GM18868 (cell line): Measurements from ENCODE around the gene GDF11.

Source experiments
- ATAC-seq: cut with Tn5 transposase; IDR thresholded peaks from one replicate; pipeline ENCODE4 v1.9.1; 2021; ENCODE audit warnings: mild to moderate bottlenecking, moderate library complexity; ENCODE audit not compliant: unreplicated experiment

Gene GDF11

GRCh38 chr12:55742719-55743405 lies at the start of gene GDF11:
TSS of gene GDF11 (plus strand) at chr12:55743122. CDS start at chr12:55743317, 195 bp downstream.
- peak; percentile 36 for ATAC-seq

- no peak for ATAC-seq
Observed at GRCh38 chr12:55693323-55694187, 49.4 kb upstream of the GDF11 start.

DNA sequence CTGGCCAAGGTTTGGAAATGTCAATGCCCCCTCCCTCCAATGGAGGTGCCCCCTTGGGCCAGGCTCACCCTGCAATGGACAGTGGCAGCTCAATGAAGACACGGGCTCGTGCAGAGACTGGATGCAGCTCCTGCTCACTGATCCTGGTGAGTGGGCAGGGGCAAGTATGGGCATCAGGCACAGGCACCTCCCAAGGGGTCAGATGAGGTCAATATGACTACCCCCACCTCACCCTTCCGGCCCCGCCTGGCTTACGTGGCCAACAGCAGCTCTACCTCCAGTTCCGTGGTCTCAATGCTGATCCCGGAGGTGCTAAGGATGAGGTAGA lies 48.8 kb upstream of the GDF11 start:
- no peak for ATAC-seq

DNA sequence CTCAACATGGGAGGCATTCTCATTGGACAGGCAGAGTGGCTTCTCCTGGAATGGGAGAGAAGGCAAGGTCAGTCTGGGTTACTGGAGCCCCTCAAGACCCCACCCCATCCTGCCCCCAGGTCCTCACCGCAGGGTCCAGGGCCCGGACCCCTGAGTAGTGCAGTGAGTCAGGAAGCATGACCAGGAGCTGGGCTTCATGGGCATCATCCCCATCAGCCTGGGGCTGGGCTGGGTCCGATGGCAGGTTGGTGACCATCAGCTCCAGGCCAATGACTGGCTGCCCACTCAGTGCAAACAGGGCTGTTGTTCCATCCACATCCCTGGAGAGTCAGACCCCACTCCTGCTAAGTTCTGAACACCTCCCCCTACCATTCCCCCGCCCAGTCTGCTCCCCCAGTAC lies 48.3 kb upstream of the GDF11 start:
- ATAC-seq, result no peak

GRCh38 chr12:55695349-55695748 lies 47.6 kb upstream of the GDF11 start:
- ATAC-seq, result no peak

DNA sequence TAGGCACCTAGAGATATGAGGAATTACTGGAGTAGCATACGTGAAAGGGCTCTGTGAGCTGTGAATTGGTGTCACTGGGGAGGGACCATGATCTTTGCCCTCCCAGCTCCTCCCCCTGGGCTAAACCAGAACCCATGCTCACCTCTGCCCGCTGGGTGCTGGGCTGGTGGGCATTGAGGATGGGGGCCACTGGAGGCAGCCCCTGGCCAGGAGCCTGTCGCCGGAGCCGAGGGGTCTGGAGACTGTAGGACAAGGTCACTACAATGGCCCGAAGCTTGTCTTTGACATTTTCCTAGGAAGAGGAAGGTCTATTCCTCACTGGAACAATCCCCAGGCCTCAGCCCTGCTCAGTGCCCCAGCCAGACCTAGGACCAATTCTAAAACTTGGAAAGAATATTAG lies 46.8 kb upstream of the GDF11 start:
- no peak for ATAC-seq

DNA sequence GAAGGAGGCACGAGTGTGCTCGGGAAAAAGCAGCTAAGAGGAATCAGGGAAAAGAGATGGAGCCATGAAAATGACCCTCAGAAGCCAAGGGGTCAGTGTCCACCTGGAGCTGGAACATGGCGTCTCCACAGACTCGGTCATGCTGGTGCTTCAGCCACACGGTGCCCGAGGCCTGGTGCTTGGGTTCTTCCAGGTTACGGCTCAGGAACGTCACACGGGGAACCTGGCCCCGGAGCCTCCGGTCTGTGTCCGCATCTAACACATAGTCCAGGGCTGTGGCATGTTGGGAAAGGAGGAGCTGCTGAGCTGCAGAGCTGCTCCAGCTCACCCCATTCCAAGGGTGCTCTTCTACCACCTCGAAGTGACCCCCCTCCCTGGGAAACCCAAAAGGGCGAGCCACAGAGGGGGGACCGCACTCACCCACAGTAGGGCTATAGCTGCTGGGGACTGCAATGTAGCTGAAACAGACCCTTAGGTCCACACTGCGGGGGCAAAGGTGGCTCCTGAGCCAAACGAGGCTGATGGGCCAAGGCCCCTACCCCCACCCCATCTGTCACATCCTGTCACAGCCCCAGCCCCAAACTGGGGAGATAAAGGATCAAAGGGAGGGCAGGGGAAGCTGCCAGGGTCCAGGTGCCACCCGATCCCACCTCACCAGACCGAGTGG lies 46.0 kb upstream of the GDF11 start:
- no peak for ATAC-seq

- no peak for ATAC-seq
Observed at GRCh38 chr12:55697686-55698085, 45.2 kb upstream of the GDF11 start.

GRCh38 chr12:55698241-55698955 lies 44.5 kb upstream of the GDF11 start:
- ATAC-seq, result no peak

DNA sequence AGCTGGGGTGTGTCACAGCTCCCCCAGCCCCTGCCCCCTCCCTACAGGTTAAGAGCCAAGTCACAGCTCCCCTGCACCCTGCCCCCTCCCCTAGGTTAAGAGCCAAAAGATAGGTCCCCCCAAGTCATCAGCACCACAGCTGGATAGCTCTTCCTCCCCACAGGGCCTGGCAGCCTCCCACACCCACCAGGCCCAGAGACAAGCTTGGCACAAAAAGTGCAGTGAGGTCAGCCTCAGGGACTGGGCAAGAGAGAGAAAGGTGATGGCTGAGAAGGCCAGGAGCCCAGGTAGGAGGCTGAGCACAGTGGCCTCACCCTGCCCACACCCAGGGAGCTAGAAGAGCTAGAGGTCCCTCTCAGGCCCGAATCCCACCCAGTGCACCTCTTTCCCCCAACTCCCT lies 44.0 kb upstream of the GDF11 start:
- ATAC-seq, result no peak

GRCh38 chr12:55699471-55700055 lies 43.4 kb upstream of the GDF11 start:
- no peak for ATAC-seq

DNA sequence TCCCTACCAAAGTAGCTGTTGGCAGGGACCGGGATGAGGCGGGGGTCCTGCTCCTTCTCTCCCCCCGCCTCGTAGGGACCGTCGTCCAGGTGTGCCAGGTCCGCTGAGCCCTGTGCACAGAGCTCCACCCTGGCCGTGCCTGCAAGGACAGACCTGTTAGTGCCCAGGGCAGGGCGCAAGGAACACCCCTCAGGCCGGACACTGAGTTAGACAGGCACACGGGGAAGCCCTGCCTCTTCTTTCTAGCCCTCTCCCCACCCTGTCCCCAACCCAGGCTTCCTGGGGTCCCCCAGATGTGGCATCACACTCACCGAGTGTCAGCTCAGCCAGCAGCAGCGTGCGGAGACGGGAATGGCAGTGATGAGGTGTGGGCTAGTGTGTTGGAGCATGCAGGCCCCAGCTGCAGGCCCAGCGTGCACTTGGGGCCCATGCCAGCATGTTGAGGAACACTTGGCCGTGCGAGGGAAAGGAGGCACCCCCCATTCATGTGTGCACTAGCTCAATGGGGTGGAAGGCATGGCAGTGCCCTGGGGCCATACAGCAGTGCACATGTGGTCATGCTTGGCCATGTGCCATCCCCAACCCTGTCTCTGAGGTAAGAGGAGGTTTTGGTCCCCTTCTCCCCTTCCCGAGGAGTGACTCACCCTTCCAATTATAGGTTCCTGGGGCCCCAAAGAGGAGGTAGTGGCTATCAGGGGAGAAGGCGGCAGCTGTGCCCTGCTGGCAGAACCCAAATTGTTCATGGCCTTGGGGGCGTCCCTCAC lies 42.5 kb upstream of the GDF11 start:
- ATAC-seq, result no peak

DNA sequence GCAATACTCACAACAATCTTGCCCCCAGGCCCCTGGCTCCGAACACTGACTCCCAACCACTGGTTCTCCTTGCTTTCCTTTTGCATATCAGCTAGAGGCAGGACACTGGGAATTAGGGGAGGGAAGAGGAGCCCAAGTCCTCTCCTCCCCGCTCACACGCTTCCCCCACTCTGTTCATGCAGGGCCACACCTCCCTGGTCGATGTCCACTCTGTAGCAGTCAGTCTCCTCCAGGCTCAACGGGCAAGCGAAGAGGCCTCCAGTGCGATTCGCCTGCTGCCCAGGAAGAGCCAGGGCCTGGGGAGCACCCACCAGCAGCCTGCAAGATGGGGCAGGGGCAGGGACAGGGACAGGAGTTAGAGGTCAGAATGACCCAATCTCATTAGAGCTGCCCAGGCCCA lies 40.1 kb upstream of the GDF11 start:
- ATAC-seq, result no peak

- no peak for ATAC-seq
Observed at GRCh38 chr12:55703288-55703687, 39.6 kb upstream of the GDF11 start.

DNA sequence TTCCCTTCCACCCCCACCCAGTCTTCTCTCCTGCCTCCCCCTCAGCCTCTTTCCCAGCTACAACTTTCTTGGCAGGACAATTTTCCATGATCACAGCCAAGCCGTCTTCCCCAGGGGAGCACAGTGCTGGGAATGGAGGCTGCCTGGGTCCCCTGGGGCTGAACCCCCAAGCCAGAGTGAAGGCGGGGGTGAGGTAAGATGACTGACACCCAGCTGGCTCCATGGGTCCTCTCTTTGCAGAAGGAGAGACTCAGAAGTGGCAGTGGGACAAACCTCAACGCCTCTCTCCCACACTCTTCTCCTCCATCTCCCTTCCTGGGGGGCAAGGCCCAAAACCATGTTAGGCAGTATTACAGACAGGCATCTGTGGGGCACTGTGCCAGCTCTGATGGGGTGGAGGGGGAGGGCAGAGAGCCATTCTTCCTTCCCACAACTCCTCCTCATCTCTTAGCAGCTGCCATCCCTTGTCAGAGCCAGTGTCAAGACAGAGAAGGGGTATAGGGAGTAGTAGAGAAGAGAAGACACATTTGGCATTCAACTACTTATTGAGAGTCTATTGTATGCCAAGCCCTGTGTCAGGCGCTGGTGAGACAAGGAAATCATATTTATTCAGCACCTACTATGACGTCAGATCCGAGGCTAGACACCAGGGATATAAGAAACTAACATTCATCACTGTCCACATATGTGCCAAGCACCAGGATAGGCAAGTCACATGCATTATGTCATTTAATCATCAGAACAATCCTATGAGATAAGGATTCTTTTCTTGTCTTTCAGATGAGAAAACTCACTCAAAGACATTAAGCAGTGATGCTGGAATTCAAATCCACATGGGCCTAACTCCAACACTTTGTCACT lies 38.8 kb upstream of the GDF11 start:
- no peak for ATAC-seq

DNA sequence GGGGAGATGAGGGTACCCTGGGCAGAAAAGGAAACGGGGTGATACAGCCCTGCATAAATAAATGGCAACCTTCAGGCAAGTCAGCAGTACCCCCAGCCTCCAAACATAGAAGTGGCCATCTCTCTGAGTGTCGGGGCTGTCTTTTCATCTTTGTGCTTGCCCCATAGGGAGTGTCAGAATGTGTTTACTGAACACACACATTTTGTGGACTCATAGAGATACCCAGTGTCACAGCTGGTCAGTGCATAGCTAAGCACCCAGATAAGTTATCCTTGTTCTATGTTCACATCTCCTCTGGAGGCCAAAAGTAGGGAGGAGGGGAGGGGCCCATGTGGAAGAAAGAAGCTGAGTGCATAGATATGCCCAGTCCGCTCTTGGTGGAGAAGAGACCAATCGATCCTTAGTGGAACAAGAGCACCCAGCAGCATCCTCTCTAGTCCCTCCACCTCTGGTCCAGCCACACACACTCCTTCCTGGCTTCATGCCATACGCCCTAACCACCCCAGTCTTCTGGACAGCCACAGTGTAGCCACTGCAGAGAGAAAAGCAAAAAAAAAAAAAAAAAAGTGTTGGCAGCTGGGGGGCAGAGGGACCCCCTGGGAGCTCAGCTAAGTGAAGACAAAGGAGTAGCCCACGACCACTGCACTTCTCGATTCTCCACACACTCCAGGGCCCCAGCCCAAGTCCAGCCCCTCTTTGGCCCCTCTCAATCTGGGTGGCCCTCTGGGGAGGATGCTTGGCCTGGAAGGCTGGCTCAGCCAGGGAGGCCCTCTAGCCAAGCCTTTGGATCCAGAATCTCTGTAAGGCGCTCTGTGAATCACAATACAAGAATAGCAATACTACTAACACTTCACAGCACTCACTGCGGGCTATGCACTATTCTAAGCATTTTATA lies 37.9 kb upstream of the GDF11 start:
- ATAC-seq, result no peak

- ATAC-seq, result no peak
Observed at GRCh38 chr12:55705782-55706402, 37.0 kb upstream of the GDF11 start.
